Measurements from ENCODE around the gene KCNJ1.

DNA sequence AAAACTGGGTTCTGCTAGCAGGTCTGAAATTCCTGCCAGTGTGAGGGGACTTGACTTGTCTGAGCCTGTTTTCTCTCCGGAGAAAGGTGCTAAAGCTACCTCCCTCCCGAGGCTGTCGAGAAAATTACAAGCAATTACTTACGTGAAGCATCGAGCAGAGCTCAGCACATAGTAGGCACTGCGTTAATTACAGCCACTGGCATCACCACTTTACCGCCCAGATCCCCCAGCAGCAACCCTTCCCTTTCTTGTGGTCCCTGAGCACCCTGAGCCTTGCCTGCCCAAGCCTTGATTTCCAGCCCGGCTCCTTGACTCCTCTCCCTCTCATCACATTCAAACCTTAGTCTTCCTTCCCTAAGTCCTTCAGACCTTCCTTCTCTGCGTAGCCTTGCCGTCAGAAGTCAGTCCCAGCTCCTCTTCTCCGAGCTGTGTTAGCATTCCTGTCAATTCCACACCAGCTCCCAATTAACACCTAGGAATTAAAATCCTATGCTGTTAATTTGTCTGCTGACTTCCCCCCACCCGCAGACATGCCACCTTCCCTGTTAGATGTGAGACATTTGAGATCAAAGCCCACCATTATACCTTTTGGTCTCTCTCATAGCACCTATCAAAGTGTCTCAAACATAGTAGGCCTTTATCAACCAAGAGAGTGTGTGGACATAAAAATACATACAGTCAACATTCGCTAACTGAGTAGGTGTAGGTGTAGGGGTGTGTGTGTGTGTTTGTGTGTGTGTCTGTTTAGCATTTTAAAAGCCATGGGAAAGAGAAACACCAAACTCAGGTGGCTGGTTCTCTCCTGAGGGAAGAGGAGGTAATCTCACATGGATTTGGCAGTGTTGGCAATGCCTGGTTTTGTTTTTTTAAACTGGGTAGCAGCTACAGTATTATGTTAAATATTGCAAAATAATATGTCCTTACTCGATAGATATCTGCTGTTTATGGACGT is 21.2 kb upstream of the KCNJ1 start:
- TF ChIP-seq, protein P1, sequence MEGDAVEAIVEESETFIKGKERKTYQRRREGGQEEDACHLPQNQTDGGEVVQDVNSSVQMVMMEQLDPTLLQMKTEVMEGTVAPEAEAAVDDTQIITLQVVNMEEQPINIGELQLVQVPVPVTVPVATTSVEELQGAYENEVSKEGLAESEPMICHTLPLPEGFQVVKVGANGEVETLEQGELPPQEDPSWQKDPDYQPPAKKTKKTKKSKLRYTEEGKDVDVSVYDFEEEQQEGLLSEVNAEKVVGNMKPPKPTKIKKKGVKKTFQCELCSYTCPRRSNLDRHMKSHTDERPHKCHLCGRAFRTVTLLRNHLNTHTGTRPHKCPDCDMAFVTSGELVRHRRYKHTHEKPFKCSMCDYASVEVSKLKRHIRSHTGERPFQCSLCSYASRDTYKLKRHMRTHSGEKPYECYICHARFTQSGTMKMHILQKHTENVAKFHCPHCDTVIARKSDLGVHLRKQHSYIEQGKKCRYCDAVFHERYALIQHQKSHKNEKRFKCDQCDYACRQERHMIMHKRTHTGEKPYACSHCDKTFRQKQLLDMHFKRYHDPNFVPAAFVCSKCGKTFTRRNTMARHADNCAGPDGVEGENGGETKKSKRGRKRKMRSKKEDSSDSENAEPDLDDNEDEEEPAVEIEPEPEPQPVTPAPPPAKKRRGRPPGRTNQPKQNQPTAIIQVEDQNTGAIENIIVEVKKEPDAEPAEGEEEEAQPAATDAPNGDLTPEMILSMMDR (IDR thresholded peaks at IDR 0.05), result no peak
- no peak for TF ChIP-seq POLR2A (IDR thresholded peaks at IDR 0.05)

Measured in lower leg skin (tissue), 3 donors.